Stimulated activated CD8-positive, alpha-beta memory T cell treated with anti-CD3 and anti-CD28 coated beads, Interleukin-7, amount 100 ng/mL, for 4 hours (primary cell): ENCODE data around the gene ARHGAP15.
A peak's percentile ranks its signal among the peaks of the same experiment; 100 is the strongest.

Source experiments
- DNase-seq, 2 donors: peaks; one replicate each; pipeline ENCODE4 v3.0.0-alpha.2; 2020; ENCODE audit warnings: low read depth in 2 of 2

Gene ARHGAP15

DNA sequence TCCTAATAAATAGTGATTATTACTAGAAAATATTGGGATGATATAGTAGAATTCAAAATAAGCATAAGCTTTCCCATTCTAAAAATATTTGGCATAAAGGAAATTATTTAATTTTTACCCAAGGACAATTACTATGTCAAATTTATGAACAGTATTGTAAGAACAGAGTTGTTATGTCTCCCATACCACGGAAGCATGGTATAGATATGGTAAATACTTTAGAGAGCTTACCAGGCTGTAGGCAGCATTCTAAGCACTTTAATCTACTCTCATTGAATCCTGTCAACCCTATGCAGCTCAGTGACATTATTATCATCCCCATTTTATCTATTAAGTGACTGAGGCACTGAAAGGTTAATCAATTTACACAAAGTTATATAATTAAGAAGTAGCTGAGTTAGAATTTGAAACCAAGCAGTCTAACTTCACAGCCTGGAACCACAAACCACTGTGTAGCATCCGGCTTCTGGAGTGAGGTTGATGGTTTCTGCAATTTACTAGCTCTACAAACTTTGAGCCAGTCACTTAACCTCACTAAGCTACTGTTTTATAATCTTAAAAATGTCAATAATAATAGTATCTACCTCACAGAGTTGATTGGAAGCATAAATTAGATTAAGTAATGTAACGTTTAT lies 323.7 kb downstream of the ARHGAP15 start:
- peak; percentile 23 to 36 for DNase-seq

DNA sequence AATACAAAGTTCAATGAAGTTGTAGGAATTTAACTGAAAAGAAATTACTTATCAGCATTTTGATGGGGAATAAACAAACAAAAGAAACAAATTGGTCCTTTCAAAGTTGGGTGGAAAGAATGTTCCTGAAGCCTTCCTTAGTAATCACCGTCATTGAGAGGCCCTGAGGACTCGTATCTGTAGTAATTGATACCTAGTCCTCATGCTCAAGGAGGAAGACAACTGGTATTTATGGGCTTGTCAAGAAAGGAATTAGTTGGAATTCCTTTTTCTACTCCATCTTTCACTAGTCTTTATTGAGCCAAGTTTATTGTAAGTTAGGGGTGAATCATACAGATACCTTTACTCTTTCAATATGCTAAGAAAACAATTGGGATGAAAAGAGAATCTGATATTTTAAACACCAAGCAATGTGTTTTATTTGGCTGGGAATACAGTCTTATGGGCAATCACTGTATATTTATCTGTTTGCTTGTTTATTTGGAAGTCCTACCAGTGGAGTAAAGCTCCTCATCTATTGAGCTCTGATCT lies 324.8 kb downstream of the ARHGAP15 start:
- no peak for DNase-seq

DNA sequence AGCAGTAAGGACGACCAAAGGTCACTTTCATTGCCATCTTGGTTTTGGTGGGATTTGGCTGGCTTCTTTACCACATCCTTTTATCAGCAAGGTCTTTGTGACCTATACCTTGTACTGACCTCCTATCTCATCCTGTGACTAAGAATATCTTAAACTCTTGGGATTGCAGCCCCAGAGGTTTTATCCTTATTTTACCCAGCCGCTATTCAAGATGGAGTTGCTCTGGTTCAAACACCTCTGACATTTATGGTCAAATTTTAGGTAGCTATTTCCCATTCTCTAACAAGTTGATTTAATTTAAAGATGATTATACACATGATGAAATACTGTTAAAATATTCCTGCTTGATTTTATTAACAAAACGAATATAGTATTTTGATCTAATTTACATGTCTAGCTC lies 326.1 kb downstream of the ARHGAP15 start:
- no peak for DNase-seq

DNA sequence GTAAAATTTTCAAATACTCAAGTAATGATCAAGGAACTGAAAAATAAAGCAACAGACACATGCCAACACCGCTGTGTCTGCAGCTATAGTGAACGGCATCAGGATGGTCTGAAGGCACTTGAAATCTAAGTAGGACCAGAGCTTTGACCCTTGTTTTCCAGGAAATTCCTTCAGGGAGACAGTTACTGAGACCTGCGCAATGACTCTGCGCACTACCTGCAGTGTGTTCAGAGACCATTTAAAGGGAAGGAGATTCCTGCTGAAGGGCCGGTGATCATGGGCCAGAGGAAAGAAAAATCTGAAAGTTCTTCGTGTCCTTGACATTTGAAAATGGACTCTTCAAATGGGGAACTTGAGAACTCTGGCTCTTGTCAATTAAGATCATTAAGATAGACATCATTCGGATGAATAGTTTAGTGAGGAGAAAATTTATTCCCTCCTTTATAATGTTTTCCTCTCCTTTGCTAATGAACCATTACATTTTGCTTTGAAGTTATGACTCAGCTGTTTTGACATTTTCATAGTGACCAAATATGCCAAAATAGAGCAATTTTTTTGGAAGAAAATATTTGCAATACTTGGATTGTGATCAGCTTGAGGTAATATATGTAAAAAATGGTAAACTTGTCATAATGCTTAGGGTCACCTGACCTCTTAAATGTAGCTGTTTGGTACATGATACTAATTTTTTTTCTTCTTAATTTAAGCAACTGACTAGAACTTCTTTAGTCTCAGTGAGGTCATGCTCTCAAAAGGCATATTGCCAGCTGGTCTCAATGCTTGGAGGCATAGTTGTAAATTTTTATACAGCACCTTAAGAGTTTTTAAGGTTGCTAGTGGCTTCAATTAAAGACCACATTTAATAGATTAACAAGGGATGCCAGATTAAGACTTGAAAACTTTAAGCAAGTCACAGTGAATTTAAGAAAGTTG lies 329.3 kb downstream of the ARHGAP15 start:
- no peak for DNase-seq

DNA sequence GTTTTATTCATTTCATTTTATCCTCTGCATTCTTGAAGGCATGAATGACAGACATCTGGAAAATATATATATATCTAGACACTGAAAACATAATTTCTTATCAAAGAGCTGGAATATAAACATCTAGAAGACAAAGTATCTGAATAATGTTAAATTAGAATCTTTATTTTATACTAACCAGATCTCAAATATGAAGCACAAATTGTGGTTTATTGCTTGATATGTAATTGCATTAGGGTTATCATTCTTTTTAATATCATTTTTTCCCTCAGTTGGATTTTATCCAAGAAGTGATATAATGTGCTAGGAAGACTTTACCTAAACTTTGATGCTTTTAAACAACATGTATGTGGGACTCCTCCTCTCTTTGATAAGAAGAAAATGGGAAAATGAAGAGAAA lies 331.2 kb downstream of the ARHGAP15 start:
- DNase-seq = no peak

DNA sequence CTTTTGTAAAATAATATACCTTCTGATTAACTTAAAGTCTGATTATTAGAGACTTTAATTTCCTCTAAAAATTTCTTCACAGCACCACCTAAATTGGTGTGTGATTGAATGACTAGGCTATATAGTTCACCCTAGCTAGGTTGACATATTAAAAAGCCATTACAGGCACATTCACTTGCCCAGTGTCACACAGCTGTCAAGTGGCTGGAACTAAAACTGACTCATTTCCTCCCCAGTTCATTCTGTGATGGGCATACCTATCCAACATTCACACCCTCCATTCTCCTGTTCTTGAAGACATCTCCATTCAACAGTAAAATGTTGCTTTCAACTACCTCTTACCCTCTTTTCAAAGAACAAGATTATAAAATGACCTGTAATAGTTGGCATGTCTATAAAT lies 334.5 kb downstream of the ARHGAP15 start:
- DNase-seq = no peak

DNA sequence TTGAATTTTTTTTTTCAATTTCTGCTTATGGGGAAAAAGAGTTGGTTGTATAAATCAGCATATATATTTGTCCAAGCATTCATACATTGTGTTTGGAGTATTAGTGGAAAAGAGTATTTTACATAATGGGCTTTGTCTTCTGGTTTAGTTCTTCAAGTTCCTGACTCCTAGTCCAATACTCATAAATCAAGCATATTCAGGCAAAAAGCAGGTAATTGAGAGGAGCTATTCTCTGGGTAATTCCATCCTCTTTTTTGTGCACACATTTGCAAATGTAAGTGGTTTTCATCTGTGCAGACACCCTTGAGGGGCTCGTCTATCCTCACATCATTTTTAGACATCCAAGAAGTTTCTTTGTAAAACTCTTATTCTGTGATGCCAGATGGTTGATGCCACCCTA lies 337.2 kb downstream of the ARHGAP15 start:
- DNase-seq = no peak

DNA sequence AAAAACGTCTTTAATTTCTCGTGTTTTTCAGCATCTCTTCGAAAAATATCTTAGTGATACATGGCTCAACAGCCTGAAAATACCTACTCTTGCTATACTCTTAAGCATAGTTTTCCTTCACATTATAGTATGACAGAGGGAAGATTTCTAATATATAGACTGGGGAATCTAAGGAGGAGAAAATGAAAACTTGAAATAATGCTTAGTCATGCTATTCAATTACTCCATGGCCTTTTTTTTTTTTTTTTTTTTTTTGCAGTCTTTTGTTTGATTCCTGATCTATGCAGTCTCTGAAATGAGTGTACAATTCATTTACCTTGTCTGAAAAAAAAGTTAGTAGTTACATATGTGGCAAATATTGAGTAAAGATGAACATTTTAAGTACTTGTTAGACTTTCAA lies 337.8 kb downstream of the ARHGAP15 start:
- no peak for DNase-seq

DNA sequence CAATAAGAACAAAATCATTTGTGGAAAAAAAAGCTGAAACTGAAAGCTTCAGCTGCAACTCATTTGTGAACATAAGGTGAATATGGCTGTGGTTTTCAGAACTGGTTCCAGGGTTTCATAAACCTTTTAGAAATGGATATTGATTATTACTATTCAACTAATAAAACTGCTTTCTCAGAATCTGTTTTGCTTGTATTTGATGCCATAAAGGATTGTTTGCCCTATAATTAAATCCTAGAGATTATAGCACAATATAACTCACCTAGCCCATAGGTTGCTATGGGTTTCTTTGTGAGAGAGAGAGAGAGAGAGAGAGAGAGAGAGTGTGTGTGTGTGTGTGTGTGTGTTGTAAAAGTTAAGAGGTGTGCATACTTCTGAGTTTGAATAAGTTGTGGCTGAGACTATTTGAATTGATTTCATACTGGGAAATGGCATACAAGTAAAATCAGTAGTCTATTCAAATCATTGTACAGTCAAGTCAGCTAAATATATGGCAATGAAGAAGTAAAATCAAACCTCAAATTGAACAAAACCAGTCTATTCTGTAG lies 339.2 kb downstream of the ARHGAP15 start:
- no peak for DNase-seq

DNA sequence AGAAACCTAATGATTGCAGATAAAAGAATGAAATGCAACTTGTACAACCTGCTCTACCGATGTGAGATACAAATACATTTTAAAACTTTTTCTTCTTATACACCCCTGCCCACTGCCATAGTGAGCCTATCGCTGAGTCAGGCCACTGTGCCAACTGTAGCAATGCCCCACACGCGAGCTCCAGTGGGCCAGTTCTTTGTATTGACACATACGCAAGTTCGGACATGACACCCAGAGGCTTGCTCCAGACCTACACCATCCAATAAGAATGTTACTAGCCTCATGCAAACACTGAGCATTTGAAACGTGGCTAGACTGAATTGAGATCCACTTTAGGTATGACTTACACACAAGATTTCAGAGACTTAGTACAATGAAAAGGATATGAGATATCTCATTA lies 340.1 kb downstream of the ARHGAP15 start:
- DNase-seq = no peak

DNA sequence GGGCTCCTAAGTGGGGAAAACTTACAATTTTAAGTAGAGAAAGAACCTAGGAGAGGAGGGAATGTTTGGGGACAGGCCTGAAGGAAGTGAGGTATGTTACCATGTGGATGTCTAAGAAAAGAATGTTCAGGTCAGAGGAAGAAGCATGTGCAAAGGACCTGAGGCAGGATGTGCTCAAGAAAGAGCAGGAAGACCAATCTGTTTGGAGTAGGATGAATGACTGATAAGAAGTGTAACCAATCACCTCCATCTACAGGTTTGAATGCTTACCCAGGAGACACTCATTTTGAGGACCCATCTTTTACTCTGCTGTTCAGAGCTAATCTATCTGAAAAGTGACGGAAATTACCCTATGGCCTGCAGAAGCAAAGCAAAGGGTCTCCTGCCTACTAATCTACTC lies 342.3 kb downstream of the ARHGAP15 start:
- no peak for DNase-seq

DNA sequence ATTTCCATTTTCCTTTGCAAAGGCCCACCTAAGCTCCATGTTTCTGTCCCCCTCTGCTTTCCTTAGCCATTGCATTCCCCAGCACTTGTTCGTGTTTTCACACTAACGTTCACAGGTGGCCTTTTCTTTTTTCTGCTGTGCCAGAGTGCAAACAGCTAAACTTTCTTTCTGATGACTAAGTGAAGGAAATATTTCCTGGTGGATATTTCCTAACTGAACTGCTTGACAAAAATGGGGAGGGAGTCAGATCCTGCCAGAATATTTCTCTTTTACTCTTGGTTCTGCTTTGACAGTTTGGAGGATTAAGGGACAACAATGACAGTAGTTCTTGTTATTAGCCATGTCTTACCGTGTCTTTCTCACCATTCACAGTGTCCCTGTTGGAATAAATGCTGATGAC lies 344.0 kb downstream of the ARHGAP15 start:
- DNase-seq = no peak

DNA sequence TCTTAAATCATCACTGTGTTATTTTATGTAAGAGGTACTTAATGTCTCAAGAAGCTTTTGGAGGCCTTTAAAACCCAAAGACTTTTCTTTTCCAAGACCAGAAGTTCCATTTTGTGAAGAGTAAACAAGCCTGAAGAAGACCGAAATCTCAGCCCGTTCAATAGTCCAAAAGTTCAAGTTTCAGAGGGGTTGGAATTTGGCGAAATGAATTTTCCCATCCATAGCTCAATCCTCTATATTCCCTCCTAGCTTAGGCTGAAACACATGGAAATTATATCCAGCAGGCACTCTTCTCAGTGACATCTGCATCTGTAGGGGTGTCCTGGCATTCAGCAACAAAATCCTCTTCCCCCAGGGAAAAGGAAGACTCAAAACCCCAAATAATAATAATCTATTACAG lies 344.6 kb downstream of the ARHGAP15 start:
- DNase-seq = no peak

DNA sequence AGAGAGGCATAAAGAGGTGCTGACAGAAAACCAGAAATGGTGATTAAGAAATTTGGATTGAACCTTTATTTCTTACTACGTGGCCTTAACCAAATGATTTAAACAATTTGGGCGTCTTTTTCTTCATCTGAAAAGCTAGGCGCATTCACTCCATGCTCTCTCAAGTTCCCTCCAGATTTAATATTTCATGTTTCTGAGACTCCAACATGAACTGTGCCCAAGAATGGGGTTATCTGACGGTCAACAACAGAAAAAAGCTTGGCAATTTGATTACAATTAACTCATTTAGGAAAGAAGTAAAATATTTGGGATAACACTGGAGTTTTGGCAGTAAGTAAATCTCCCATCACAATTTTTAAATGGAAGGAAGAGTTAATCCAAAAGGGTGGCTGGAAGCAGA lies 345.4 kb downstream of the ARHGAP15 start:
- no peak for DNase-seq

DNA sequence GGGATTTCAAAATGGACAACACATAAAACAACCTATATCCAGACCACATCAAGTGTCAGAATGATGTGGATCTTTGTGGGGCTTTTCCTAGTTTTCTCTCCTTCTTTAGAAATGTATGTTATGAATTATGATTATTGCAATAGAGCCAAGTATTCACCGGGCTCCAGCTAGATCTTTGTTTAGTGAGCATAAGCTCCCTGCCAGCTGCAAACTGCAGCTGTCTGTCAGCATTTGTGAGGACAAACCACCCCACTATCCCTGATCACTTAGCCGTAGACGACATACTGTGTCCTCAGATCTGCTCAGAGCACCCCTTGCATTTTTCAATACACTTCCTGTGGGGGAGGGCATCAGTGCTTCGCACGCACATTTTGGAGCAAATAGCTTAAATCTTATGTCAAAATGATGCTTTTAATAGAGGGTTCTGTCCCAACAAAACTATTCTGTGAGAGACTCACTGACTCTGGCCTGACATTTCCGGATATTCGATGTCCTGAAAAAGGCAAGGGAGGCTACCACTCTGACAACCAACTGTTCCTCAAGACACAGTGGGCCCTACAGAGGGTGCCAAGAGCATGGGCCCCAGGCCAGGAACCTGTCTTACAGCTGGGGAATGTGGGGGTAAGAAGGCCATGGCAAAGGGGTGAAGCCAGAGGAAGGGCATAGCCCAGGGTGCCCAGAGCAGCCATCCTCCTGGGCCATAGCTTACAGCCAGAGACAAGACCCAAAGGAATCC lies 346.0 kb downstream of the ARHGAP15 start:
- no peak for DNase-seq

DNA sequence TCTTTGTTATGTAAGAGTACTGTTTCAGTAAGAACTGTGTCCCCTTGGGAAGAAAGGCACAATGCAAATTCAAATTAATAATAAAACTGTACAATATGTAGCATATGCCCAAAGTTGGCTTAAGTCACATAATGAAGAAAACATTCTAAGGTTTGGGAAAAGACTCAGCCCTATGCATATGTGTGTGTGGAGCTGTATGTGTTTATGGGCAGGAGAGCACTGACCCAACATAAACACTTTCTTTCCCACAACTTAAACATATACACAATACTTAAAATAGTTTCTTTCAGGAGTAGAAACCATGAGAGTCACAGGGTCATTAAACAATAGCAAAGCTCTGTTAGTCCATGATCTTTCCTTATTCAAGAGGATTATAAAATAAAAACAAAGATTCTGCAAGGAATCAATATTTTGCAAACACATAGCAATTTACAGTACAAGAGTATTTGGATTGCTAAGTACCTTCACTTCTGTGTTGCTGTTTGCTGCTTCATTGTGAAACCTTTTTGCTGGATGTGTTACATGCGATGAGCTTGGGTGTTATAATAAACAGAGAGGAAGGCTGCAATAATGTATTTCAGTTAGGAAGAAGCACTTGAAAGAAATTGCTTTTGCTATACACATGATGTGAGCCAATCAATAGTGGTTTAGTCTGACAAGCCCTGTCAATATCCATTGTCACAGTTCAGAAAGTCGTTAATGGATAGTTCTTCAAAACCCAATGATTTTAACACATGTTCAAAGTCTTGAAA lies 347.3 kb downstream of the ARHGAP15 start:
- DNase-seq = no peak

DNA sequence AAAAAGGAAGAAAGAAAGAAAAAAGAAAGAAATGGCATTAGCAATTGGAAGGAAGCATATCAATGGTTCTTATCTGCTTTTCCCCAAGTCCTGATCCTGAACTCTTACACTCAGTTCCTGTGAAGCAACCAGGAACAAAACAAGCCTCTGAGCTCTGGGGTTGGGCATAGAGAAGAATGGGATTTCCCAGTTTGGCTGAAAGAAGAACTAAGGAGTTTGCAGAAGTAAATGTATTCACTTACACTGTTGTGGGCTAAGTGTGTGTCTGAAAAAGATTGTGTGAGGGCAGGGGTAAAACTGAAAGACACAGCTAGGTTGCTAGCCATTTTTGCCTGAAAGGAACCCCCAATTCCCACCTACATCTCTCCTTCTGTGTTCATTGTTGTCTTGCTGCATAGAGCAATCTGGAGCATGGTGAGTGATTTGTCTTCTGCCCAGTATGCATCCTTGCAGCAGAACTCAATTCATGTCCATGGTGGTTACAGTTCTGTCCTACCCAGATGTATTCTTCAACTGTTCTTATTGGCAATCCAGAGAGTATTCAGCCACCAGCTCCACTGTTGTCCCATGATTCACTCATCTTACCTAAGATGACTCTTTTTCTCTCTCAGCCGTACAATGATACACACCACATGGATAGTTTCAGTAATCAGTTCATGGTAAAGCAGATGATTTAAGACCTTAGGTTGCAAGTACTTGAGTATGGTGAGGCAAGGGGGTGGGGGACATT lies 348.7 kb downstream of the ARHGAP15 start:
- DNase-seq = no peak

DNA sequence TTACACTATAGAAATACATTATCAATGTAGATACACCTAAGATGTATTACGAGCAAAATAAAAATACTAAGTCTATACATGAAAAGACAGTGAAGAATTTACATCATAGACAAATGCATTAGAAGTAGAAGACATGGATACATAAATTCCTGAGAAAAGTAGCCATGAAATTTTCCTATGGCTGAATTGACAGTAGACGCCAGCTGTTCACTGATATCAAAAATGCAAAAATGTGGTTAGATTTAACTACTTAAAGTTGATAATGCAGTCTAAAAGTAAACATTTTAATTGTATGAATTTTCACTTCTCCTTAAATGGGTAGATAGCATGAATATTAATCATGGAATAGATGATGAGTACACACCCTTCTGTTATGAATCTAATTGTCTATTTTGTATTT lies 350.9 kb downstream of the ARHGAP15 start:
- DNase-seq = no peak

DNA sequence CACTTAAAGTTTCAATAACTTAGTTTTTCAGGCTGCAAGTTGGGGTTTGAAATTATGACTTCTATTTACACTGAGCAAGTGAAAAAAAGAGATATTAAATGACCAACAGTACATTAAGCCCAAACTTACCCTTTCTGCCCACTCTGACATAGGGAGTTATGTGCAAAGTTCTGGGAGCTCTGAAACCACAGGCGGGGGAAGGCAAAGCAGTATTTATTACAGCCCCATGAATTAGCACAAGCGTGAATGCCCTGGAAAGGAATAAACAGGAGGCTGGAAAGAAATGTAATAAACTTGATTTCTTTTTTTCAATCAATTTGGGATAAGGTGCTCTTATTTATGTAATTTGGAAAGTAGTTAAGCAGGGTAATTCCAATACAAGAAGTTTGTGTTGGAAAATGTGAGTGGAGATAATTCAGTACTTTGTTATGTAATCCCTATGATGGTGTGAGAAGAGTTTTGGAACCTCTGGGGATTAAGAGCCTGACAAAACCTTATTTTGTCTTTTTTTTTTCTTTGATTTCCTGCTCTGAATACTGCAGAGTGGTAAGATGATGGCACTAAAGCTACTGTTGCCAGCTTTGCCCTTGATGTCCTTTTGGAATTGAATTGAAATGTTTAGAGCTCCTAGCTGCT lies 351.5 kb downstream of the ARHGAP15 start:
- DNase-seq = no peak

DNA sequence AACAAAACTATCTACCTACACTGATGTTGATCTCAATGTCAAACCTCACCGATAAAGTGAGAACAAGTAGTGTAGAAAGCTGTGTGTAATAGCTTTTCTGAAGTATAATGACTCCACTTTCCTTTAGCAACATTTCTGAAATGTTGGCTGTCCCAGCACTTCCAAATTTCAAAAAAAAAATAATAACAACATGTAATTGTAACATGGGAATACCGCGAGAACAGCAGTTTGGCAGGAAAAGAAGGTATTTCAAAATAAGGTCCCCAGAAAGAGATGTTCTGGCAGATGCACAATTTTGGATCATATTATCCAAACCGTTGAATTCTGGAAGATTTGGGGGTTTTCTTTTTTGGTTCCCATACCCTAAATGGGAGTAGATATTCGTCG lies 352.0 kb downstream of the ARHGAP15 start:
- no peak for DNase-seq
